ENCODE measurements around the gene TMEM178A. TPM values are rescaled to one million over a fixed set of nuclear protein-coding genes. Genes with fewer than 3 reads are reported as not detected.

The TMEM178A gene
- total and polyA plus RNA-seq, 3 donors from 2014 or later: 1.9 to 5.7 (median 3.4) TPM

DNA sequence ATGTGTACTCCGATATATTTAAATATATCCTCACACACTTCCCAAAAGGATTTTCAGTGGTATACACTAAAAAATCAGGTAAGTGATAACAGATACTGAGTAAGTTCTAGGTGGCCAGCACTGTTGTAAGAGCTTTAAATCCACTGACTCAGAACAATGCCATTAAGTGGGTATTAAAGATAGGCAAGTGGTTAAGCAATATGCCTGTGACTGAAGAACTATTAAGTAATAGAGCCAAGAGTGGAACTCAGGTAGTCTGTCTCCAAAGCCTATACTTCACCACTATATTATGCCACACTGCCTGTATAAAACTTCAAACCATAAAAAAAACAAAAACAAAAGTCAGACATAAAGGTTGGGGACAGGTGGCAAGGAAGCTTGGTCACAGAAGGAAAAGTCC, 76.2 kb downstream of the TMEM178A start:
- 83 to 94% methylated on average over 1 of the region's 1 CpG for WGBS, 2 donors
- Histone ChIP-seq H3K27ac (no peak overlapping the region), H3K36me3 (ENCODE audit: low read depth, missing control alignments) (no peaks in the 10 kb centered on the region), H3K27me3 (no peaks in the 10 kb centered on the region), H3K9me3 (no peaks in the 10 kb centered on the region), H3K4me3 (no peak overlapping the region), H3K4me1 (no peaks in the 10 kb centered on the region)
- TF ChIP-seq CTCF (IDR thresholded peaks at IDR 0.05): no peak
- TF ChIP-seq POLR2A (IDR thresholded peaks at IDR 0.05): no peak
- DNase-seq: no peak
- intact Hi-C loops (cut with DNase I; ENCODE audit: low total_unique reads): no loop called here

GRCh38 chr2:39743269-39743776, 77.6 kb downstream of the TMEM178A start:
- no peaks in the 10 kb centered on the region for H3K4me1 ChIP-seq
- H3K27ac ChIP-seq: no peak overlapping the region
- H3K4me3 ChIP-seq: no peak overlapping the region
- intact Hi-C loops (cut with DNase I; ENCODE audit: low total_unique reads): no loop called here
- H3K9me3 ChIP-seq: no peaks in the 10 kb centered on the region
- H3K27me3 ChIP-seq: no peaks in the 10 kb centered on the region
- TF ChIP-seq CTCF (IDR thresholded peaks at IDR 0.05) (no peak), POLR2A (IDR thresholded peaks at IDR 0.05) (no peak)
- DNase-seq: no peak
- 50 to 56% methylated on average over 1 of the region's 1 CpG for WGBS, 2 donors
- no peaks in the 10 kb centered on the region for H3K36me3 ChIP-seq (ENCODE audit: low read depth, missing control alignments)

GRCh38 chr2:39755466-39755865, 89.7 kb downstream of the TMEM178A start:
- H3K27me3 ChIP-seq: no peaks in the 10 kb centered on the region
- no peak overlapping the region for H3K27ac ChIP-seq
- H3K4me3 ChIP-seq: no peak overlapping the region
- no peaks in the 10 kb centered on the region for H3K9me3 ChIP-seq
- whole genome bisulfite sequencing, 2 donors: 95 to 96% methylated on average over 1 of the region's 1 CpG
- no peaks in the 10 kb centered on the region for H3K4me1 ChIP-seq
- TF ChIP-seq POLR2A (IDR thresholded peaks at IDR 0.05) (no peak), CTCF (IDR thresholded peaks at IDR 0.05) (no peak)
- intact Hi-C loops (cut with DNase I; ENCODE audit: low total_unique reads): no loop called here
- DNase-seq: no peak
- H3K36me3 ChIP-seq (ENCODE audit: low read depth, missing control alignments): no peaks in the 10 kb centered on the region

DNA sequence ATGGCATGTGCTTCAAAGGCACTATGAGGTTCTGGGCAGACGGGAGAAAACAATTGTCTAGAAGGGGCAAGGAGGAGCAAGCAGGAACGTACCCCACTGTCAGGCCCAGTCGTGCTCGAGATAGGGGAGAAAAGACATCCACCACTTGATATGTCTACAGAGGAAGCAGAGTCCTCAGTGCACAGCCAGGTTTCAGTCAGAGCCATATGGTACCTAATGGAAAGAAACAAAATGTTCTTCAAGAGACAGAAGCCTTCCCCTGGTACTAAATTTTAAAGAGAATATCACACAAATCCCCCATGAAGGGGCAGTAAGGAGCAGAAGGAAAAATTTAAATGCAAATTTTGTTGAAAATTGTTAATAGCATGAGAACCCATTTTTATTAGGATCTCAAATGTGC, 91.4 kb downstream of the TMEM178A start:
- Histone ChIP-seq H3K4me1 (no peaks in the 10 kb centered on the region), H3K27me3 (no peaks in the 10 kb centered on the region), H3K36me3 (ENCODE audit: low read depth, missing control alignments) (no peaks in the 10 kb centered on the region), H3K27ac (no peak overlapping the region), H3K9me3 (no peaks in the 10 kb centered on the region), H3K4me3 (no peak overlapping the region)
- no peak for DNase-seq
- 93 to 94% methylated on average over 4 of the region's 4 CpGs for WGBS, 2 donors
- TF ChIP-seq POLR2A (IDR thresholded peaks at IDR 0.05) (no peak), CTCF (IDR thresholded peaks at IDR 0.05) (no peak)
- intact Hi-C loops (cut with DNase I; ENCODE audit: low total_unique reads): no loop called here

DNA sequence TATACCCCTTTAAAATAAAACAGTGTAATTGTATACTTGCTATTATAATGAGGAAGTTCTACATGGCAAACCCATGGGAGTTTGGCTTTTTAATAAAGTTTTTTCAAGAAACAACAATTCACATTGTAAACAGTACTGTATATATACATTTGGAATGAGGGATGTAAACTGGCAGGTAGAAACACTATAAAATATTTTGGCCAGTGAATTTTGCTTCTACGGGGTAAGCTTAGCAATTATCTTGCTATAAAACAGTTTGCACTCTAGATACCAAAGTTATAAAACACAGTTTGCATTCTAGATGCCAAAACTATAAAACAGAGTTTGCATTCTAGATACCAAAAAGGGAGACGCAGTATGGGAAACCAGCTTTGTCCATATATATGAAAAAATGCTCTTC, 96.7 kb downstream of the TMEM178A start:
- no peaks in the 10 kb centered on the region for H3K36me3 ChIP-seq (ENCODE audit: low read depth, missing control alignments)
- WGBS, 2 donors: 87 to 92% methylated on average over 2 of the region's 2 CpGs
- intact Hi-C loops (cut with DNase I; ENCODE audit: low total_unique reads): no loop called here
- no peaks in the 10 kb centered on the region for H3K4me1 ChIP-seq
- H3K27ac ChIP-seq: no peak overlapping the region
- DNase-seq: no peak
- H3K9me3 ChIP-seq: no peaks in the 10 kb centered on the region
- no peaks in the 10 kb centered on the region for H3K27me3 ChIP-seq
- H3K4me3 ChIP-seq: no peak overlapping the region
- TF ChIP-seq POLR2A (IDR thresholded peaks at IDR 0.05) (no peak), CTCF (IDR thresholded peaks at IDR 0.05) (no peak)
